NCI-H526 treated with DMSO at 0.1 percent for 48 hours (cell line): Measurements from ENCODE around the gene ZNF311.

Experiments used
- DNase-seq: peaks from one replicate; lab custom pipeline; 2025; lab: John Stamatoyannopoulos, UW

ZNF311 gene

GRCh38 chr6:29005183-29005885 is at the start of gene ZNF311:
ZNF311 (minus strand) TSS chr6:29005315; CDS start chr6:29003954, 1,361 bp downstream.
- peak; percentile 12 for DNase-seq

GRCh38 chr6:29051680-29052079 is 46.6 kb upstream of the ZNF311 start:
- DNase-seq: no peak

DNA sequence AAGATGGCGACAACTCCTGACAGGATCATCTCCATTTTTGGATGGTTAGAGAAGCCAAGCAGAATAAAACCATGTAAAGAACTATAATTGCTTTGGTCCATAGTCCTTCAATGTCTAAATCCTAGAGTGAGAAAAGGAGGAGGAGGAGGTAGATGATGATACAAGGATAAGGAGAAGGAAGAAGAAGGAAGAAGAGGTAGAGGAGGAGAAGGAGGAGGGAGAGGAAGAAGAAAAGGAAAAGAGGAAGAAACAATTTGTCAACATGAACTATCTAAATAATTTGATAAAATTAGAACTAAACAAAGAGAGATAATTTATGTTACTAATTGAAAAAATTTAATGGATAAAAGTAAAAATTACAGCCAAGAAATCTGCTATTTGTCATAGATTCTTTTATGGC is 40.0 kb upstream of the ZNF311 start, which contains the start of gene OR2W1:
OR2W1 (minus strand) TSS at position 101 of the 400 bp plus-strand sequence; CDS start at position 101, 0 bp downstream.
- no peak for DNase-seq

DNA sequence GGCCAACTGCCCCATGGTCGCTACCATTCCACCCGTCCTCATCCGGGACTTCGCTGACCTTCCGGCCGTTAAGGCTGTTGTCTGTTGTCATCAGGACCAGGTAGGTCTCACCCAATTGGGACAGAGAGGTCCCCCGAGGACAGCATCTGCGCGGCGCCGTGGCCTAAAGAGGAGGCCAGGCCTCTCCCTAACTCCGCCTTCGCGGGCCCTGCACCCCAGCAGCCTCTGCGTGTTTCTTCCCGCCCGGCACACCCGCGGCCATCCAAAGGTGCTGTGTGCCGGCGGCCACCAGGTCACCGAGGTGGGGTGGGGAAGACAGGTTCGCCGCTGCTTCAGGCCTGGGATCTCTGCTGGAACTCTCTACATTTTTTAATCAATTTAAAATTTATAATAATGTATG is 30.8 kb upstream of the ZNF311 start:
- no peak for DNase-seq

DNA sequence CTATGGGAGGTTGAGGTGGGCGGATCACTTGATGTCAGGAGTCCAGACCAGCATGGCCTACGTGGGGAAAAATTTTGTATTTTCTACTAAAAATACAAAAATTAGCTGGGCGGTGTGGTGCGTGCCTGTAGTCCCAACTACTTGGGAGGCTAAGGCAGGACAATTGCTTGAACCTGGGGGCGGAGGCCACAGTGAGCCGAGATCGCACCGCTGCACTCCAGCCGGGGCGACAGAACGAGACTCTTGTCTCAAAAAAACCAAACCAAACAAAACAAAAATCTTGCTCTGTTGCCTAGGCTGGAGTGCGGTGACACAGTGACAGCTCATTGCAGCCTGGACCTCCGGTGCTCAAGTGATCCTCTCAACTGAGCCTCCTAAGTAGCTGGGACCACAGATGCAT is 23.7 kb upstream of the ZNF311 start:
- no peak for DNase-seq

- DNase-seq: no peak
These were observed 20.9 kb upstream of the ZNF311 start for GRCh38 chr6:29025927-29026585.

- no peak for DNase-seq
These were observed 16.3 kb upstream of the ZNF311 start for GRCh38 chr6:29021434-29021833.

- no peak for DNase-seq
These were observed 14.5 kb upstream of the ZNF311 start for GRCh38 chr6:29019629-29020028.

- no peak for DNase-seq
These were observed 12.3 kb upstream of the ZNF311 start for GRCh38 chr6:29017428-29017802.

DNA sequence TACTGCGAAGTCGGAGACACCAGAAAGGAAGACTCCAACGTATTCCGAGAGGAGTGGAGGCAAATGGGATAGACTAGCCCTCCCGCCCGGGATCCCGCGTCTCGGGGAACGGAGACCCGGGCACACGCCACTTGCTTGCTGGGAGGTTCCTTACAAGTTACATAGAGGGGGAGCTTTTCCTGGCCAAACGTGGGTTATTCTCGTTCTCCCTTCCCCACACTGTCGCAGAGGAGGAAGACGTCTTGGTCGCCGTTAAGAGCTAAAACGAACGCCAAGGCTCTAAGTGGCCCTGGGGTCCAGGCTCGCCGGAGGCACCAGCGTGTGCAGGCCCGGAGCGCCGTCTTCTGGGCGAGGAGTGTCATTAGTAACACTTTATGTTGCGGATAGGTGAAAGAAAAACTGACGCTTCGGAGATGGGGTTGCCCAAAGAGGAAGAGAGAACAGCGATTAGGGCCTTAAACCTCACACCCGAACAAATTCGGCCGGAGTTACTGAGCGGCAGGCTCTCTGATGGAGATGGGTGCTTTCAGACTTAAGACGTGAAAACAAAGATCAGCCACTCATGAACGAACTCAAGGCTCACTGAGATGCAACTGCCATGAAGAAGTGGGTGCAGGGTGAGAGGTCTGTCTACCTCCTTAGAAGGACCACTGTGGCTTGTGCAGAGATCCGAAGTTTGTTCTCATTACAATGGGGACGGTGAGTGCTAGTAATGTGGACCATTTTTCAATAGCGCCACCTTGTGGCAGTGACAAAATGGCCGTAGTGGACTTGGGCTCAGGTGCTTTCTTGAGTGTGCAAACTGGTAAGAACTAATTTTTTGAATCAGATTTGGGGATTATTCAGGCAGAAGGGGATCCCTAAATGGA is 11.7 kb upstream of the ZNF311 start:
- DNase-seq: peak; percentile 57

DNA sequence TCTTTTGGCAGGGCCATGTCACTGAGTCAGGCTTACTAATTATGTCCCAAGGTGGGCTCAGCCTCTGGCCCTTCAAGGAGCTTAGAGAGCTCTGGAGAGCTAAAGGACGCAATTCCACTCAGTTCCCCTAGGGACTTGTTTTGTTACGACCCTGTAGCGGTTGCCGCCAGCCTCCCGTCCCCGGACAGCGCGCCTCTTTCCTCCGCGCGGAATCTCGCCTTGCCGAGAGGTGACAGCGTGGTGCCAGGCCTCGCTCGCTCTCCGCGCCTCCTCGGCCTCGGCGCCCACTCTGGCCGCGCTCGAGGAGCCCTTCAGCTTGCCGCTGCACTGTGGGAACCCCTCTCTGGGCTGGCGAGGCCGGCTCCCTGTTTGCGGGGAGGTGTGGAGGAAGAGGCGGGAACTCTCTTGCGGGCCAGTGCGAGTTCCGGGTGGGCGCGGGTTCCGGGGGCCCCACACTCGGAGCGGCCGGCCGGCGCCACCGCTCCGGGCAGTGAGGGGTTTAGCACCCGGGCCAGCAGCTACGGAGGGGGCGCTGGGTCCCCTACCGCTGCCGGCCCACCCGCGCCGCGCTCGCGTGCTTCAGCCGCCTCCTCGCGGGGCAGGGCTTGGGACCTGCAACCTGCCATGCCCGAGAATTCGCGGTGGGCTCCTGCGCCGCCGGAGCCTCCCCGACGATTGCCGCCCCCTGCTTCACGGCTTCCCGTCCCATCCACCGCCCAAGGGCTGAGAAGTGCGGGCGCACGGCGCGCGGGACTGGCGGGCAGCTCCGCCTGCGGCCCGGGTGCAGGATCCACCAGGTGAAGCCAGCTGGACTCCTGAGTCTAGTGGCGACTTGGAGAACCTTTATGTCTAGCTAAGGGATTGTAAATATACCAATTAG is 9.9 kb upstream of the ZNF311 start:
- no peak for DNase-seq

- peak; percentile 13 for DNase-seq
These were observed 6.2 kb upstream of the ZNF311 start for GRCh38 chr6:29011276-29011734.

DNA sequence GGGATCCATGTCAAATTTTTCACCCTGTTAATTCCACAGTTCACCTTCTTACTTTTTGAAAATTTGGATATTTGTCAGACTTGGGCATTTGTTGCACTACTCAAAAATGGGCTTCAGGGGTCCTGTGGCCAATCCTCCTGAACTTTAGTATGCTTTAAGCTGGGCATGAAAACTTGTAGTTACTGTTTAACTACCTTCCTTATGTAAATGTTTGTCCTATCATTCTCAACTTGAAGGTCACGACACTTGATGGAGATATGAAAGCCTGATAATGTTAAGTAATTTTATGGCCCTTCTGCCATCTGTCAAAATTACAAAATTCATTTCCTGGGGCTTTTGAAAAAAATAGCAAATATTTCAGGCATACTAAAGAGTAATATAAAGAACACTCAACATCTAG is 4.2 kb upstream of the ZNF311 start:
- DNase-seq: no peak

GRCh38 chr6:29008089-29008488 is 3.0 kb upstream of the ZNF311 start:
- DNase-seq: no peak

DNA sequence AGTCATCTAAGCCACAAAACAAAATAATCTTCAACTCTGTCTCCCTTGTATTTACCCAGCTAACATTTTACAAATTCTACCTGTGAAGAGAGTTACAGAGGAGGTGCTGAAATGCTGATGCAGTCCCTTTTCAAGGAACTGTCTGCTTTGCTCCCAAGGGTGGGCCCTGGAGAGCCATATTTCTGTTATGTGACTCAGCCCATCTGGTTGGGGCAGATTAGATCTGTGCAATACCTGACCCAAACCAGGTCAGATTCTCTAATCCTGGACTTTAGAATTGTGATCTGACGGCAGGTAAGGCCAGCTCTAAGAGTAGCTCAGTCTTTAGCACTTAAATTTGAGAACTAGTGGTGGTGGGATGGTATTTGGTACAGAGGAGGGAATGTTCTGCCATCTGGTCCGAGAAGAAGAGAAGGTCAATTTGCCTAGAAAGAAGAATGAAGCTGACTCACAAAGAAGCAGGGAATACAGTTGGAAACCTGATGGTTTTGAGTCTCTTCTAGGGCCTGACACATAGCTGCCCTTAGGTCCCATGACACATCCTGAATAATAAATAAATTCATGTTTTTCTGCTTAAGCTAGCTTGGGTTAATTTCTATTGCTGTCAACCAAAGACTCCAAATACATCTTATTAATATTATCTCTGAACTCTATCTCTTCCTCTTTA is 8.1 kb downstream of the ZNF311 start:
- DNase-seq: no peak

GRCh38 chr6:28995093-28995650 is 9.9 kb downstream of the ZNF311 start:
- DNase-seq: no peak

DNA sequence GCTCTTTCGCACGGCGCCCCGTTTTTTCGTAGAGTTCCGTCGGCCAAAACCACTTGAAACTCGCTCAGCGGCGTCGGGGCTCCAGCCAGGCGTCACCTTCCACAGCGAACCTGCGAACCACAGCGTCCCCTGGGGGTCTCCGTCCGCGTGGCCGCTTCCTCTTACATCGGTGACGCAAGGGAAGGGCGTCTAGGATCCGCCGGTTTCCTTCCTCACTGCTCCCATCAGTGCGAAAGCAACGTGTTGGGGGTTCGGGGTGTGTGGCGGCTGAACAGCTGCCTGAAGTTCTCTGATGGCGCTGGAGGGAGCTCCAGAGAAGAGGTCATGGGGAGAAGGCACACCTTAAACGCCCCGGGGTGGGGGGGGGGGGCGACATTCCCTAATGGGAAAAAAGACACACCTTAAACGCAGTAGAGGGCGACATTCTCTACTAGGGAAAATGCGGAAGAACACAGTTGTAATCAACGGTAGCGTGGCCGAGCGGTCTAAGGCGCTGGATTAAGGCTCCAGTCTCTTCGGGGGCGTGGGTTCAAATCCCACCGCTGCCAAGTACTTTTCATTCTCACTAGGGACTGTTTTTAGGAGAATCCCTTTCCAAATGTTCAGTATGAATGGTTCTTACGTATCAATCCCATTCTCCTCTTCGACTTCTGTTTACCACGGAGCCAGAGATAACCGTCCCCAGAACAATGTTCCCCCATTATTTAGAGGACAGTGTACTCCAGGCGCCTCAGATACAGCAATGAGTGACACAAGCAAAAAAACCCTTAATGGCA is 16.4 kb downstream of the ZNF311 start:
- no peak for DNase-seq

DNA sequence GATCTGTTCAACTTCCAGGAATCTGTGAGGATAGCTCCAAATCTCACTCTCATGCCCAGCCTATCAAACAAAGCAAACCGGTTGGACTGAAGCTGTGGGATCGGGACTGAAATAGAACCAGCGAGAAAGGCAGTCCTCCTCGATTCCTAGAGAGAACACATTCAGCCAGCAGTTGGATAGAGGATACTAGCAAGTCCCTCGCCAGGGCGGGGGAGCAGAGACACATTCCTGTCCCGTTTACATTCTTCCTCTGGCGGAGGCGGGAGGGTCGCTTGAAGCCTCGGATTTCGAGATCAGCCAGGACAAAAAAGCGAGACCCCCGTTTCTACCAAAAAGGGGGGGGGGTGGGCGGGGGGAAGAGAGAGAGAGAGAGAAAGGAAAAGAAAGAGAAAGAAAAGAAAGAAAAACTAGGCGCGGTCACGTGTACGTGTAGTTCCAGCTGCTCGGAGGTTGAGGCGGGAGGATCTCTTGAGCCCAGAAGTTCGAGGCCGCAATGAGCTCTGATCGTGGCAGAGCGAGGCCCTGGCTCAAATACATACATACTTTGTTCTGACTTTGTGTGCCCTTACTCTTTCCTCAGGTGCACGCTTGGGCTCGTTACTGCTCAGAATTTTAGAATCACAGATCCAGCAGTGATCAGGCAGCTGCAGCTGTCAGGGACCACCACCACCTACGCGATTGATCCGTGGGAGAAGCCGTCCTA is 19.5 kb downstream of the ZNF311 start:
- peak; percentile 94 for DNase-seq

- no peak for DNase-seq
These were observed 21.3 kb downstream of the ZNF311 start for GRCh38 chr6:28983838-28984237.
